Coronary artery (tissue), 2 donors: ENCODE measurements around the gene IMMP2L.

Experiments
- DNase-seq: peaks from one replicate; pipeline ENCODE4 v3.0.0-alpha.2; 2017; ENCODE audit warnings: low spot score
- H3K27ac ChIP-seq, 2 donors: fragments of 200-600 bp; sonication (generic); one replicate each; pipeline ENCODE4 v1.5.1; 2016 to 2019
- H3K4me3 ChIP-seq: fragments of 200-600 bp; sonication (generic); 2 replicates; pipeline ENCODE4 v1.5.1; 2016; ENCODE audit warnings: mild to moderate bottlenecking, moderate library complexity
- CTCF ChIP-seq: fragments of 200-600 bp; sonication (generic); IDR thresholded peaks from one replicate; pipeline ENCODE4 v1.5.1; 2019; ENCODE audit warnings: antibody characterized with exemption

The IMMP2L gene

DNA sequence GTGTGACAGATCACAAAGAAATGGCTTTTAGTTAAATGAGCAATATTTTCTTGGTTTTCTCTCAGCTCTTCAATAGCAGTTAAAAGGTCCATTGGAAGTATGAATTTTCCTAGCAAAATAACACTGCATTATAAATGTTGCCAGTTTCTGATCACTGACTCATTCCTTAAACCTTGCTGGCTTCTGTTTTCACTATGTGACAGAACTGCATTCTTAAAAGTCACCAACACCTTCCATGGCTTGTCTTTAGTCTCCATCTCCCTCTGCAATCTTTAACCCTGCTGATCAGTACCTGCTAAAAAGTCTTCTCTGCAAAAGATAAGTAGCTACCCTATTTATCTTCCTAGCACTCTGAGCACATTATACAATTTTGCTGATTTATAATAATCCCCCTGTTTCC is 876.4 kb downstream of the IMMP2L start:
- TF ChIP-seq CTCF: no peak
- H3K27ac ChIP-seq: no peak overlapping the region
- DNase-seq: no peak
- H3K4me3 ChIP-seq: no peak overlapping the region

DNA sequence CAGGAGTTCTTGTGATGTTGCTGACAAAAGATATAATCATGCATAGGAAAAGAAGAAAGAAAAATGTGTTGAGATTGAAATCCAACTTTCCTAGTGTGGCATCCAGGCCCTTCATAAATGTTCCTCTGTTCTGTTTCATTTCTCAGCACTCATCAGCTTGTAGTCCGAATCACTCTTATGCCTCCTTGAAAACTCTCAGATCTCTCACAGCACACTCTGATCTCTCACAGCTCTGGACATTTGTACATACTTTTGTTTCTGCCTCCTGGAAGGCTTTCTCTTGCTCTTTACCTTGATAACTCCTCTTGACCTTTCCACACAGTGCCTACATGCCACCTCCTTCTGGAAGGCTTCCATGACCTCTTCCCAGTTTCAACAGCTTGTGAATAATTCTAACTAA is 880.4 kb downstream of the IMMP2L start:
- Histone ChIP-seq H3K4me3 (no peak overlapping the region), H3K27ac (no peak overlapping the region)
- no peak for DNase-seq
- TF ChIP-seq CTCF: no peak

DNA sequence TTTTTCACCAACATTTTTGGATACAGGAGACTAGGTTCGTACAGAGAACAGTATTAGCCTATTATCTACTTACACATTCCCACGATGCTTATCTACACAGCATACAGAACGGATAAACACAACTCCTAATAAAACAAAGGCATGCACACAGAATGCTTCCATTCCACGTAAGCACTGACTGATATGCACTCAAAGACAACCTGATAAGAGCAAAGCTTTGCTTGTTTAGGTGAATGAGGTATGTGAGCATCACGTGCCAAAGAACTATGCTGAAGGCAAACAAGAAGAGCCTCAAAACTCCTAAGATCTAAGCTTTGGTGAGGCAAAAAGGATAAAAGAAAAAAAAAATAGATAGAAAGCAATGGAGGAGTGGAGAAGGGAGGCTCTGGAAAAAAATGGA is 884.9 kb downstream of the IMMP2L start:
- no peak for DNase-seq
- no peak overlapping the region for H3K4me3 ChIP-seq
- H3K27ac ChIP-seq: no peak overlapping the region
- no peak for TF ChIP-seq CTCF

DNA sequence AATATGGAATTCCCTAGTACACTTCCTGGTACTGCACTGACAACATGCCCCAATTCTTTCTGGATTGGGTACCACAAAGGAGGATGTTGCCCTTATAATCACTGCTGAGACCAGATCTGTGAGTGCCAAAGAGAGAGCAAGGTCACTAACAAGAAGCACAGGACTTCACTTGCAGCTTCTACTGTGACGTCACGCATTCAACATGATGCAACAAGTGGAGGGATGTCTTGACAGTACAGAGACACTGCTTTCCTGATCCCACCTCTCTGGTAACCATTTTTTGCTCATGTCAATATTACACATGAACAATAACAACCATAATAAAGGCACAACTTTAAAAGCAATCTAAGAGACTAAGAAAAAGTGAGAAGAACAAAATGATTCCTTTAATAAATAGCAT is 885.5 kb downstream of the IMMP2L start:
- Histone ChIP-seq H3K4me3 (no peak overlapping the region), H3K27ac (no peak overlapping the region)
- TF ChIP-seq CTCF: no peak
- no peak for DNase-seq

GRCh38 chr7:110675383-110676103 is 886.7 kb downstream of the IMMP2L start:
- DNase-seq: no peak
- TF ChIP-seq CTCF: no peak
- Histone ChIP-seq H3K27ac (no peak overlapping the region), H3K4me3 (no peak overlapping the region)

GRCh38 chr7:110673148-110673547 is 889.1 kb downstream of the IMMP2L start:
- no peak for TF ChIP-seq CTCF
- Histone ChIP-seq H3K27ac (no peak overlapping the region), H3K4me3 (no peak overlapping the region)
- no peak for DNase-seq

DNA sequence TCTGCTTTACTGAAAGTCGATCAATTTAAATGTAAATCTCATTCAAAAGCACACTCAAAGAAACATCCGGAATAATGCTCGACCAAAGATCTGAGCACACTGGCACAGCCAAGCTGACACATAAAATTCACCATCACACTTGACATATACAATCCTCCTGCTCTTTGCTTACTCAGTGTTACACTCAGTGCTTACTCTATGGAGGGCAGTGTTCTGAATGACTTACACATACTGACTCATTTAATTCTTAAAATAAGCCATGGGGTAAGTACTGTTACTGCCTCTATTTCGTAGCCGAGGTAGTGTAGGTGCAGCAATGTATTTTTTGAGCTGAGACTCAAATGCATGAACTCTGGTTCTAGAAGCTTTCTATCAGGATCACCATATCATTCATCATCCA is 892.9 kb downstream of the IMMP2L start:
- H3K27ac ChIP-seq: no peak overlapping the region
- no peak for DNase-seq
- no peak for TF ChIP-seq CTCF
- no peak overlapping the region for H3K4me3 ChIP-seq
